Measurements from ENCODE around the gene GRK4.

GRCh38 chr4:3019145-3019846 lies 55.9 kb downstream of the GRK4 start:
- TF ChIP-seq CTCF (IDR thresholded peaks at IDR 0.05): no peak
- no peak for TF ChIP-seq EZH2 (IDR thresholded peaks at IDR 0.05; ENCODE audit: borderline replicate concordance, insufficient read depth, low read depth, low read length, poor library complexity, severe bottlenecking)
